Measurements from ENCODE around the gene BMPR1A. TPM values are rescaled to one million over a fixed set of nuclear protein-coding genes. Genes with fewer than 3 reads are reported as not detected.
A peak's percentile ranks its signal among the peaks of the same experiment; 100 is the strongest.

BMPR1A gene
- total RNA-seq, 4 donors from 2014 or later = 17.7 to 35.5 (median 26.8) TPM

DNA sequence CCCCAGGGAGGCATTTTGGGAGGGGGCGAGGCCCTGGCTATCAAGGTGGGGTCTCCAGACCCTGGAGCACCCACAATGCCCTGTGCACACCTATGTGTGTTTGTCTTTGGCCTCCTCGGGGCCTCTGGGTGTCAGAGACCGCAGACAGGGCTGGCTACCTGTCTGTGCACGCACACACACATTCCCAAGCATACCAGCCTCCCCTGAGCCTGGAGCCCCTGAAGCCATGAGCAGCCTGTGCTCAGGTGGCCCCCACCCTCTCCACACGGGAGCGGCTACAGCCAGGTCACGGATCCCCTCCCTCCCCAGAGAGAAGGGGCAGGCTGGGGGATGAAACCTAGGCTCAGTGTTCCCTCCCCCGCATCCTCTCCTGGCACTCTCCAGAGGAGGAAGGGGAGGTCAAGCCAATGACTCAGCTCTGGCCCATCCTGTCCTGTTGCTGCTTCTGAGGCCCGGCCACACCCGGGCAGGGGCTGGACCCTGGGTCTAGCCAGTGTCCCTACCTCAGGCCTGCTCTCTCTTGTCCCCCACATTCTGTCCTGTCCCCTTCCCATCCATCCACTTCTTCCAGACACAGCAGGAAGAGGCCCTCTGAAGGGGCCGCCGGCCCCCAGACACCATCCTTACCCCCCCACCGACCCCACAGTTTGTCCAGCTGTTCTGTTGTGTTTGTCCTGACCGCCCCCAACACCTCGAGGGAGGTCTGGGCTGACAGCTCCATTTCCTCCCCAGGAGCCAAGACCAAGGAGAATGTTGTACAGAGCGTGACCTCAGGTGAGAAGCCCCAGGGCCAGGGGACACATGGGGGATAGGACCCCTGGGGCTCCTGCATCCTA, 202.7 kb downstream of the BMPR1A start:
- no peak for TF ChIP-seq POLR2A (IDR thresholded peaks at IDR 0.05)
- TF ChIP-seq, protein P1, sequence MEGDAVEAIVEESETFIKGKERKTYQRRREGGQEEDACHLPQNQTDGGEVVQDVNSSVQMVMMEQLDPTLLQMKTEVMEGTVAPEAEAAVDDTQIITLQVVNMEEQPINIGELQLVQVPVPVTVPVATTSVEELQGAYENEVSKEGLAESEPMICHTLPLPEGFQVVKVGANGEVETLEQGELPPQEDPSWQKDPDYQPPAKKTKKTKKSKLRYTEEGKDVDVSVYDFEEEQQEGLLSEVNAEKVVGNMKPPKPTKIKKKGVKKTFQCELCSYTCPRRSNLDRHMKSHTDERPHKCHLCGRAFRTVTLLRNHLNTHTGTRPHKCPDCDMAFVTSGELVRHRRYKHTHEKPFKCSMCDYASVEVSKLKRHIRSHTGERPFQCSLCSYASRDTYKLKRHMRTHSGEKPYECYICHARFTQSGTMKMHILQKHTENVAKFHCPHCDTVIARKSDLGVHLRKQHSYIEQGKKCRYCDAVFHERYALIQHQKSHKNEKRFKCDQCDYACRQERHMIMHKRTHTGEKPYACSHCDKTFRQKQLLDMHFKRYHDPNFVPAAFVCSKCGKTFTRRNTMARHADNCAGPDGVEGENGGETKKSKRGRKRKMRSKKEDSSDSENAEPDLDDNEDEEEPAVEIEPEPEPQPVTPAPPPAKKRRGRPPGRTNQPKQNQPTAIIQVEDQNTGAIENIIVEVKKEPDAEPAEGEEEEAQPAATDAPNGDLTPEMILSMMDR (IDR thresholded peaks at IDR 0.05) = no peak
- peak in 1 of 2 donors; percentile 88 for DNase-seq (ENCODE audit: low spot score in 2 of 2)
- WGBS, 2 donors = 51 to 55% methylated on average over 13 to 16 of the region's 16 CpGs
- no peak overlapping the region for H3K4me3 ChIP-seq (ENCODE audit: low read depth, poor library complexity, severe bottlenecking)
- intact Hi-C loops (cut with DNase I; ENCODE audit: low total_unique reads) = no loop called here

DNA sequence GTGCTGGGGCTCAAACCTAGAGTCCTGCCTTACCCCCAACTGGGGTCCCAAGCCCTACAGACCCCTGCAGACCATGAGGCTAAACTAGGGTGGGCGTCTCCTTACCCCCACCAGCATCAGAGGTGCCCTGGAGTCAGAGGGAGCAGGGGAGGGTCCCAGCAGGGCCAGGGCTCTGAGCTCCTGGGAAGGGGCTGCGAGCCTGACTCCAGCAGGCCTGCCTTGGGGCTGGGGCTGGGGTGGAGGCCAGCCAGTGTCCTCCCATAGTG, 203.3 kb downstream of the BMPR1A start:
- H3K4me3 ChIP-seq (ENCODE audit: low read depth, poor library complexity, severe bottlenecking) = no peak overlapping the region
- no peak for TF ChIP-seq POLR2A (IDR thresholded peaks at IDR 0.05)
- TF ChIP-seq, protein P1 (IDR thresholded peaks at IDR 0.05) = no peak
- WGBS, 2 donors = 80 to 82% methylated on average over 1 to 2 of the region's 2 CpGs
- intact Hi-C loops (cut with DNase I; ENCODE audit: low total_unique reads) = no loop called here
- peak in 1 of 2 donors; percentile 84 for DNase-seq (ENCODE audit: low spot score in 2 of 2)

DNA sequence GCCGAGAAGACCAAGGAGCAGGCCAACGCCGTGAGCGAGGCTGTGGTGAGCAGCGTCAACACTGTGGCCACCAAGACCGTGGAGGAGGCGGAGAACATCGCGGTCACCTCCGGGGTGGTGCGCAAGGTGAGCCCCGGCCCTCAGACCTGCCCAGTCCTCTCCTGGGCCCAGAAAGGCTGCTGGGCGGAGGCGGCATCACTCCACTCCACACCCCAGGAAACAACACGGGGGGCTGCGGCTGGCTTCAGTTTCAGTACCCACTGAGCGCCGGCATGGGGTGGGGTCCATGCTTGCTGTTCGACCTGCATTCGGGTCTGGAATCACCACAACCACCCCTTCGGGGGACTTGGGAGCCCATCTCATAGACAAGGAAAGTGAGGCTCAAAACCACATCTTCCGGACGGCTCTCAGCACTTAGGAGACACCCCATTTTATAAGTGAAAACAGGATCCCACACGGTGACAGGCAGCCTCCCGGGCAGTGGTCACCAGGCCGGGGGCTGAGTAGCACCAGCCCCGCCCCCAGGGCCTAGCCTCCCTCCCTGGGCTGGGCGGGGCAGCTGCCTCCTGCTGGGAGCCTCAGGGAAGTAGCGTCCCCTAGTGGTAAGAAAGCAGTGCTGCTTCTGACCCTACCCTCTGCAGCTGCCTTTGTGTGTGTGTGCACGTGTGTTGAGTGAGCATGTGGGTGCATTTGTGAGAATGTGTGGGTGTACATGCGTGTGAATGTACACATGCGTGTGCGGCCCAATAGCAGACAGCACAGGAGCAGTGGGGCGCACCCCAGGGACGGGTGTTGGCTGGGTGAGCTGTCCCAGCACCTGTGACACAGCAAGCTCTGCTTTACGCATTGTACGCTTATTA, 203.8 kb downstream of the BMPR1A start:
- no peak overlapping the region for H3K4me3 ChIP-seq (ENCODE audit: low read depth, poor library complexity, severe bottlenecking)
- intact Hi-C loops (cut with DNase I; ENCODE audit: low total_unique reads) = no loop called here
- WGBS, 2 donors = 55 to 69% methylated on average over 28 to 37 of the region's 37 CpGs
- peak in 1 of 2 donors; percentile 87 for DNase-seq (ENCODE audit: low spot score in 2 of 2)
- TF ChIP-seq POLR2A (IDR thresholded peaks at IDR 0.05) = no peak
- TF ChIP-seq, protein P1 (IDR thresholded peaks at IDR 0.05) = peak in 1 of 3 donors; percentile 55

DNA sequence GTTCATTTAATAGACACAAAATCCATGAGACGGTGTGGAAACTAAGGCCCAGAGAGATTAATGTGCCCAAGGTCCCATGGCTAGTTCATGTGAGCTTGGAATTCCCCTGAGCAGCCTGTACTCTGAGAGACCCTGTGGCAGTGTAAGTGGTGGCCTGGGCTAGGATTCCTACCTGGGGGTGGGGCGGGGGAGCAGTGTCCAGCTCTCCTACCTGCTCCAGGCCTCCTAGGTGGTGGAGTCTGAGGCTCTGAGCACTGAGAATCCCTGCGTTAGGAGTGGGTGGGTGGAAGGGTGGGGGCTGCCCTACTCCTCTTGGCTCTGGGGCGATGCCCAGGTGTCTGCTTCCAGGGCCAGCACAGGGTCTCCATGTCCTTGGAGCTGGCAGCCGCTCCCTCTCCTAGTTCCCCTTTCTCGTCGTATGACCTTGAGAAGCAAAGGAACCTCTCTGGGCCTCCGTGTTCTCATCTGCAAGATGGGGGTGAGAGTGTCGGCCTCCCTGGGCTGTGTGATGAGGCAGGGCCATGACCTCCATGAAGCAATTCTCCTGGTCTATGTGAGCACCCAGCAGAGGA, 204.5 kb downstream of the BMPR1A start:
- WGBS, 2 donors = 83 to 86% methylated on average over 9 of the region's 9 CpGs
- intact Hi-C loops (cut with DNase I; ENCODE audit: low total_unique reads) = no loop called here
- TF ChIP-seq, protein P1 (IDR thresholded peaks at IDR 0.05) = no peak
- no peak for TF ChIP-seq POLR2A (IDR thresholded peaks at IDR 0.05)
- H3K4me3 ChIP-seq (ENCODE audit: low read depth, poor library complexity, severe bottlenecking) = no peak overlapping the region
- peak in 1 of 2 donors; percentile 78 for DNase-seq (ENCODE audit: low spot score in 2 of 2)

DNA sequence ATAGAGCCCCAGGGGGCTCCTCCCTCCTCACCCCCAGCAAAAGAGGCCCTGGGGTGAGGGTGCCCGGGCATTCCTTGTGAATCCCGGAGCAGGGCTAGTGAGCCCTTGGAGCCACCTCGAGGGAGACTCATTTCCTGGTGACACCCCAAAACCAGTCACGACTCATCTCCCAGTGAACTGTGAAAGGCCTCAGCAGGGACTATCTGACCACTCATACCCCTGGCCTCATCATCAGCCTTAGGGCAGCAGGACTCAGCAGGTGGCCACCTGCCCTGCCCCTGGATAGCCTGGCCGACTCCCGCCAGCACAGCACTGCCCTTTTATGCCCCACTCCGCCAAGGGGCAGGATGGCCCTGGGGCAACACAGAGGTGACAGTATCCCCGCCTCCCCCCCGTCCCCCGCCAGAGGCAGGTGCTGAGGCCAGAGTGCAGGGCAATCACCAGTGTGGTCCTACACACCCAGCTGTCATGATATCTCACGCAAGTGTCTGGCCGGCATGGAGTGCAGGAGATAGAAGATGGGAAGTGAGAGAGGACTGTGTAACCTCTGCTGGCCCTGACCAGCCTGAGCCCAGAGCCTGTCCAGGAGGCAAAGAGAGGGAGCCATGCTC, 205.2 kb downstream of the BMPR1A start:
- DNase-seq (ENCODE audit: low spot score in 2 of 2) = peak in 1 of 2 donors; percentile 82
- intact Hi-C loops (cut with DNase I; ENCODE audit: low total_unique reads) = no loop called here
- 79 to 88% methylated on average over 8 to 12 of the region's 12 CpGs for WGBS, 2 donors
- no peak overlapping the region for H3K4me3 ChIP-seq (ENCODE audit: low read depth, poor library complexity, severe bottlenecking)
- no peak for TF ChIP-seq POLR2A (IDR thresholded peaks at IDR 0.05)
- TF ChIP-seq, protein P1 (IDR thresholded peaks at IDR 0.05) = no peak

All from lower leg skin (tissue), 4 donors.